Measurements from ENCODE around the gene SERTAD2.

SERTAD2 gene

DNA sequence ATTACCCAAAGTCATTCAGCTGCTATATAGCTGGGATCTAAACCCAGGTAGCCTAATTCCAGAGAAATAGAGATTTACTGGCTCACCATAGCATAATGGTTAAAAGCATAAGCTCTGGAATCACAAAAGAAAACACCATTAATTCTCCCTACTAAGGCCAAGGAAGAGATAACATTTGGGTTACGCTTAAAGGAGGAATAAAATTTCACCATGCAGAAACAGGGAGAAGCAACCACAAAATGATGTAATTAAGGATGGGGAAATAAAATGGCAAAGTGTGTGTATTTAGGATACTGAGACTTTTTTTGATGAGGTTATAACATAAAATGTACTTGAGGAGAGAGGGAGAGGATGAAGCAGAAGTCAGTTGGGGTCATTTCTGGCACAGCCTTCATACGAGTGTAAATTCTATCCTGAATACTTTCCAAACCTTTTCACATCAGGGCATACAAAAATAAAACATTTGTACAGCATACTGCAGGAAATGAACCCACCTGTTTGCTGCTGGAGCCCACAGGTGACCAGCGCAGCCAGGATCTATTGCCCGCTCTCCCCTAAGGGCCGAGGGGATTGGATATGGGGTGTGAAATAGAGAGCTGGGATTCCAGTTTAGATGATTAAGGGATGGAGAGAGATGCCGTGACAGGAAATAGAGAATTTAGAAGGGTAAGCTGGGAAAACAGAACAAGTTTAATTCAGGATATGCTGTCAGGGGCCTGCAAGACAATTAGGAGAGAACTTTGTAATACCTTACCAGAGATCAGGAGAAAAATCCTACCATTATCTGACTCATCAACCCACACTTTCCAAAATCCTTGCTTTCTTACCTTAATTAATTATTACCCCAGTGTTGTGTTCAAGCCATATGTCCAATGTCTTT, 43.8 kb upstream of the SERTAD2 start:
- no peak overlapping the region for H3K4me3 ChIP-seq (ENCODE audit: low read depth, low read length)
- peak; percentile 15 for DNase-seq (ENCODE audit: low read depth)
- TF ChIP-seq POLR2A (IDR thresholded peaks at IDR 0.05; ENCODE audit: extremely low read depth, insufficient read length) (no peak), CTCF (IDR thresholded peaks at IDR 0.05; ENCODE audit: low read depth, low read length) (no peak), MYC (IDR thresholded peaks at IDR 0.05; ENCODE audit: low read depth, low read length) (no peak)
- TF ChIP-seq, protein P1, sequence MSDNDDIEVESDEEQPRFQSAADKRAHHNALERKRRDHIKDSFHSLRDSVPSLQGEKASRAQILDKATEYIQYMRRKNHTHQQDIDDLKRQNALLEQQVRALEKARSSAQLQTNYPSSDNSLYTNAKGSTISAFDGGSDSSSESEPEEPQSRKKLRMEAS (IDR thresholded peaks at IDR 0.05; ENCODE audit: low read depth, low read length), result no peak

GRCh38 chr2:64696636-64697035, 42.9 kb upstream of the SERTAD2 start:
- no peak for DNase-seq (ENCODE audit: low read depth)
- no peak overlapping the region for H3K4me3 ChIP-seq (ENCODE audit: low read depth, low read length)
- TF ChIP-seq MYC (IDR thresholded peaks at IDR 0.05; ENCODE audit: low read depth, low read length) (no peak), POLR2A (IDR thresholded peaks at IDR 0.05; ENCODE audit: extremely low read depth, insufficient read length) (no peak), CTCF (IDR thresholded peaks at IDR 0.05; ENCODE audit: low read depth, low read length) (no peak)
- TF ChIP-seq, protein P1 (IDR thresholded peaks at IDR 0.05; ENCODE audit: low read depth, low read length), result no peak

DNA sequence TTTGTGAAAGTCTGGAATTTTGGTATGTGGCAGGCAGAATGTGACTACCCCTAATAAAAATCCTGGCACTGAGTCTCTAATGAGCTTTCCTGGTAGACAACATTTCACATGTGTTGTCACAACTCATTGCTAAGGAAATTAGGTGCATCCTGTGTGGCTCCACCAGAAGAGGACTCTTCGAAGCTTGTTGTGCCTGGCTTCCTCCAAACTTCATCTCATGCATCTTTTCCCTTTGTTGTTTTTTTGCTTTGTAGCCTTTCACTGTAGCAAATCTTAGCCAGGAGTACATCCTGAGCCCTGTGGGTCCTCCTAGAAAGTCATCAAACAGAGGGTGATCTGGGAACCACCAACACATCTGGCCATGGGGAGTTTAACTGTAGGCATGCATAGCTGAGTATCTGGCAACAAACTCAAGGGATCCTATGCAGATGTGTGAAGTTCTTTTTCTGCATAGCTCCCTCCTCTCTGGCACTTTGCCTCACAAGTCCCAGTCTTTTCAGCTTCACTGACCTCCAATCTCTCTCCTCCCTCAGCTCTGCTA, 42.1 kb upstream of the SERTAD2 start:
- no peak overlapping the region for H3K4me3 ChIP-seq (ENCODE audit: low read depth, low read length)
- DNase-seq (ENCODE audit: low read depth), result no peak
- no peak for TF ChIP-seq POLR2A (IDR thresholded peaks at IDR 0.05; ENCODE audit: extremely low read depth, insufficient read length)
- TF ChIP-seq CTCF (IDR thresholded peaks at IDR 0.05; ENCODE audit: low read depth, low read length), result no peak
- TF ChIP-seq MYC (IDR thresholded peaks at IDR 0.05; ENCODE audit: low read depth, low read length), result no peak
- TF ChIP-seq, protein P1 (IDR thresholded peaks at IDR 0.05; ENCODE audit: low read depth, low read length), result no peak

DNA sequence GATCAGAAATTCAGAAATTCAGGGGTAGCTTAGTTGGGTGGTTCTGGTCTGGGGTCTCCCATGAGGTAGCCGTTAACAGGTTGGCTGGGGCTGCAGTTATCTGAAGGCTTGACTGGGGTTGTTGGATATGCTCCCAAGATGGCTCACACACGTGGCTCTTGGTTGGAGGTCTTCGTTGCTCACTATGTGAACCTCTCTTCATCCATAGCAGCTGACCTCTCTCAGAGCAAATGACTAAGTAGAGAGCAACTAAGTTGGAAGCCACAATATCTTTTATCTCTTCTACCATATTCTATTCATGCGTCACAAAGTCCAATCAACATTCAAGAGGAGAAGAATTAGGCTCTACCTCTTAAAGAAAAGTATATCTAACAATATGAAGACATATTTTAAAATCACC, 38.7 kb upstream of the SERTAD2 start:
- DNase-seq (ENCODE audit: low read depth), result no peak
- TF ChIP-seq CTCF (IDR thresholded peaks at IDR 0.05; ENCODE audit: low read depth, low read length) (no peak), MYC (IDR thresholded peaks at IDR 0.05; ENCODE audit: low read depth, low read length) (no peak), POLR2A (IDR thresholded peaks at IDR 0.05; ENCODE audit: extremely low read depth, insufficient read length) (no peak)
- TF ChIP-seq, protein P1 (IDR thresholded peaks at IDR 0.05; ENCODE audit: low read depth, low read length), result no peak
- H3K4me3 ChIP-seq (ENCODE audit: low read depth, low read length), result no peak overlapping the region

- H3K4me3 ChIP-seq (ENCODE audit: low read depth, low read length), result no peak overlapping the region
- TF ChIP-seq POLR2A (IDR thresholded peaks at IDR 0.05; ENCODE audit: extremely low read depth, insufficient read length), result no peak
- no peak for TF ChIP-seq MYC (IDR thresholded peaks at IDR 0.05; ENCODE audit: low read depth, low read length)
- no peak for TF ChIP-seq CTCF (IDR thresholded peaks at IDR 0.05; ENCODE audit: low read depth, low read length)
- TF ChIP-seq, protein P1 (IDR thresholded peaks at IDR 0.05; ENCODE audit: low read depth, low read length), result no peak
- no peak for DNase-seq (ENCODE audit: low read depth)
Observed at GRCh38 chr2:64688909-64689308, 35.2 kb upstream of the SERTAD2 start.
